ENCODE results near the gene POU2AF2.

Gene POU2AF2

GRCh38 chr11:111334532-111335502 is 89.3 kb downstream of the POU2AF2 start:
- peaks cover 20% of the 10 kb centered on the region for H3K4me1 ChIP-seq (ENCODE audit: control insufficient read depth, insufficient read depth, low read length)
- H3K9me3 ChIP-seq (ENCODE audit: control insufficient read depth, insufficient read depth, low read length) = 0 out of 2 replicates have a peak, but pooled peaks cover 6% of the 10 kb centered on the region
- H3K27me3 ChIP-seq (ENCODE audit: control insufficient read depth, insufficient read depth, low read length) = no peaks in the 10 kb centered on the region
- H3K27ac ChIP-seq (ENCODE audit: low read depth, low read length) = no peak overlapping the region
- no peak overlapping the region for H3K4me3 ChIP-seq (ENCODE audit: low read depth, low read length)
- no peak overlapping the region for H3K9ac ChIP-seq (ENCODE audit: low read depth, low read length)
- H3K36me3 ChIP-seq (ENCODE audit: control insufficient read depth, insufficient read depth, low read length) = no peaks in the 10 kb centered on the region

GRCh38 chr11:111335549-111335948 is 90.0 kb downstream of the POU2AF2 start:
- no peak overlapping the region for H3K4me3 ChIP-seq (ENCODE audit: low read depth, low read length)
- no peak overlapping the region for H3K9ac ChIP-seq (ENCODE audit: low read depth, low read length)
- H3K27ac ChIP-seq (ENCODE audit: low read depth, low read length) = no peak overlapping the region
- 0 out of 2 replicates have a peak, but pooled peaks cover 9% of the 10 kb centered on the region for H3K9me3 ChIP-seq (ENCODE audit: control insufficient read depth, insufficient read depth, low read length)
- no peaks in the 10 kb centered on the region for H3K27me3 ChIP-seq (ENCODE audit: control insufficient read depth, insufficient read depth, low read length)
- no peaks in the 10 kb centered on the region for H3K36me3 ChIP-seq (ENCODE audit: control insufficient read depth, insufficient read depth, low read length)
- H3K4me1 ChIP-seq (ENCODE audit: control insufficient read depth, insufficient read depth, low read length) = peaks cover 20% of the 10 kb centered on the region

Data from HUES48 (cell line).